Adipose tissue (tissue), 3 donors: ENCODE measurements around the gene GFER. TPM values are rescaled to one million over a fixed set of nuclear protein-coding genes. Genes with fewer than 3 reads are reported as not detected.

Experiments used
- H3K27ac ChIP-seq: one replicate; pipeline ENCODE4 v1.5.1; 2013; ENCODE audit warnings: low read depth, low read length
- WGBS, 3 donors: extraction: QIAGEN DNeasy Blood & Tissue Kit; methylation state at CpG; one replicate each; pipeline ENCODE4 v1.1.7; 2013; 5-methylcytosine and 5-hydroxymethylcytosine counted together
- polyA plus RNA-seq, 3 donors: library from polyadenylated mRNA; stranded (reverse); fragments of 200-250 nt; gene quantifications; one replicate each; pipeline ENCODE4 v1.2.3, GENCODE V29; 2013
- donor health status: healthy with polysubstance abuse.
- donor health status: Bipolar disorder and iron deficiency.
- donor health status: healthy.

GFER gene
- polyA plus RNA-seq, 3 donors = 21.0 to 40.4 (median 30.8) TPM

- WGBS, 3 donors = 55 to 75% (median 59%) methylated on average over 9 to 11 of the region's 11 CpGs
- H3K27ac ChIP-seq = no peak overlapping the region
These were observed 47.1 kb downstream of the GFER start for GRCh38 chr16:2031081-2031577.

- peak overlapping the region; percentile 76 for H3K27ac ChIP-seq
- 47 to 81% (median 57%) methylated on average over 15 of the region's 15 CpGs for WGBS, 3 donors
These were observed 48.5 kb downstream of the GFER start for GRCh38 chr16:2032285-2033056.

- H3K27ac ChIP-seq = peak overlapping the region; percentile 76
- 9 to 41% (median 16%) methylated on average over 33 to 37 of the region's 37 CpGs for WGBS, 3 donors
These were observed 49.3 kb downstream of the GFER start for GRCh38 chr16:2033057-2033908.

GRCh38 chr16:2033909-2034695 lies 50.1 kb downstream of the GFER start:
- WGBS, 3 donors = 38 to 74% (median 40%) methylated on average over 13 to 16 of the region's 32 CpGs

GRCh38 chr16:2034696-2035430 lies 50.9 kb downstream of the GFER start:
- WGBS, 3 donors = 58 to 78% (median 65%) methylated on average over 14 to 17 of the region's 17 CpGs
- peak overlapping the region; percentile 57 for H3K27ac ChIP-seq

More at GRCh38 chr16:2033909-2034695, 50.1 kb downstream of the GFER start:
- peak overlapping the region; percentile 75 for H3K27ac ChIP-seq

GRCh38 chr16:2035431-2036199 lies 51.6 kb downstream of the GFER start:
- H3K27ac ChIP-seq = peak overlapping the region; percentile 57
- 32 to 48% (median 42%) methylated on average over 29 to 34 of the region's 34 CpGs for WGBS, 3 donors

GRCh38 chr16:2036200-2036966 lies 52.4 kb downstream of the GFER start:
- H3K27ac ChIP-seq = no peak overlapping the region
- WGBS, 3 donors = 83 to 88% (median 85%) methylated on average over 43 to 47 of the region's 47 CpGs

GRCh38 chr16:2037115-2037514 lies 53.1 kb downstream of the GFER start:
- no peak overlapping the region for H3K27ac ChIP-seq
- WGBS, 3 donors = 90 to 91% (median 90%) methylated on average over 15 of the region's 15 CpGs

Other genes with a start within 250 kb of the GFER start
- gene NME3, start 212.7 kb upstream of the GFER start, polyA plus RNA-seq = 10 to 100 TPM; 60.5 to 88.3 (median 79.7) TPM
- 1 to 10 TPM; 4.6 to 8.0 (median 7.7) TPM for gene EME2, start 211.4 kb upstream of the GFER start, polyA plus RNA-seq
- gene MRPS34, start 211.1 kb upstream of the GFER start, polyA plus RNA-seq = 100 to 1,000 TPM in 2 of 3 donors, 10 to 100 TPM in 1; 71.0 to 120 (median 108) TPM
- 10 to 100 TPM; 73.8 to 87.2 (median 76.2) TPM for gene SPSB3, start 201.6 kb upstream of the GFER start, polyA plus RNA-seq
- 10 to 100 TPM; 53.8 to 71.8 (median 59.2) TPM for gene NUBP2, start 201.2 kb upstream of the GFER start, polyA plus RNA-seq
- gene IGFALS, start 190.5 kb upstream of the GFER start, polyA plus RNA-seq = 1 to 10 TPM in 2 of 3 donors, under 1 TPM in 1; 0.45 to 1.5 (median 1.4) TPM
- gene HAGH, start 157.4 kb upstream of the GFER start, polyA plus RNA-seq = 100 to 1,000 TPM in 1 of 3 donors, 10 to 100 TPM in 2; 63.9 to 121 (median 71.3) TPM
- 10 to 100 TPM; 16.0 to 28.5 (median 21.1) TPM for gene FAHD1, start 157.0 kb upstream of the GFER start, polyA plus RNA-seq
- under 1 TPM in 2 of 3 donors, not detected in 1; 0.03 to 0.07 TPM for gene MEIOB, start 112.0 kb upstream of the GFER start, polyA plus RNA-seq
- gene HS3ST6, start 65.8 kb upstream of the GFER start, polyA plus RNA-seq = under 1 TPM in 1 of 3 donors, not detected in 2; 0.56 TPM
- 100 to 1,000 TPM in 1 of 3 donors, 10 to 100 TPM in 2; 74.0 to 108 (median 85.5) TPM for gene MSRB1, start 41.0 kb upstream of the GFER start, polyA plus RNA-seq
- 1 to 10 TPM in 1 of 3 donors, under 1 TPM in 1, not detected in 1; 0.03 to 1.2 TPM for gene RPL3L, start 29.5 kb upstream of the GFER start, polyA plus RNA-seq
- gene NDUFB10, start 24.7 kb upstream of the GFER start, polyA plus RNA-seq = 100 to 1,000 TPM; 146 to 274 (median 190) TPM
- 1,000 to 10,000 TPM; 3,105 to 3,328 (median 3,324) TPM for gene RPS2, start 19.4 kb upstream of the GFER start, polyA plus RNA-seq
- under 1 TPM in 1 of 3 donors, not detected in 2; 0.13 TPM for gene RNF151, start 17.3 kb upstream of the GFER start, polyA plus RNA-seq
- 10 to 100 TPM; 30.5 to 41.8 (median 41.6) TPM for gene TBL3, start 12.1 kb upstream of the GFER start, polyA plus RNA-seq
- under 1 TPM in 2 of 3 donors, not detected in 1; 0.15 to 0.67 TPM for gene NOXO1, start 2.7 kb upstream of the GFER start, polyA plus RNA-seq
- gene SYNGR3, start 5.8 kb downstream of the GFER start, polyA plus RNA-seq = under 1 TPM in 2 of 3 donors, not detected in 1; 0.24 to 0.43 TPM
- 10 to 100 TPM; 24.1 to 45.6 (median 42.5) TPM for gene ZNF598, start 25.6 kb downstream of the GFER start, polyA plus RNA-seq
- under 1 TPM in 2 of 3 donors, not detected in 1; 0.54 to 0.68 TPM for gene NPW, start 35.6 kb downstream of the GFER start, polyA plus RNA-seq
- 100 to 1,000 TPM in 2 of 3 donors, 10 to 100 TPM in 1; 28.8 to 317 (median 232) TPM for gene NHERF2, start 42.7 kb downstream of the GFER start, polyA plus RNA-seq
- gene NTHL1, start 63.6 kb downstream of the GFER start, polyA plus RNA-seq = 10 to 100 TPM; 12.1 to 23.3 (median 14.5) TPM
- 10 to 100 TPM; 39.6 to 60.5 (median 46.8) TPM for gene TSC2, start 63.8 kb downstream of the GFER start, polyA plus RNA-seq
- gene PKD1, start 151.7 kb downstream of the GFER start, polyA plus RNA-seq = 10 to 100 TPM; 36.9 to 89.6 (median 83.7) TPM
- gene RAB26, start 164.4 kb downstream of the GFER start, polyA plus RNA-seq = 10 to 100 TPM in 1 of 3 donors, 1 to 10 TPM in 2; 1.4 to 24.8 (median 1.9) TPM
- 10 to 100 TPM; 24.3 to 42.1 (median 42.0) TPM for gene TRAF7, start 171.6 kb downstream of the GFER start, polyA plus RNA-seq
- under 1 TPM; 0.22 to 0.35 (median 0.30) TPM for gene CASKIN1, start 212.4 kb downstream of the GFER start, polyA plus RNA-seq
- gene MLST8, start 221.3 kb downstream of the GFER start, polyA plus RNA-seq = 10 to 100 TPM; 53.8 to 56.0 (median 53.9) TPM
- 1 to 10 TPM; 3.3 to 9.9 (median 9.2) TPM for gene BRICD5, start 226.7 kb downstream of the GFER start, polyA plus RNA-seq
- gene PGP, start 230.6 kb downstream of the GFER start, polyA plus RNA-seq = 10 to 100 TPM in 2 of 3 donors, 1 to 10 TPM in 1; 3.8 to 12.6 (median 10.7) TPM
- gene E4F1, start 239.4 kb downstream of the GFER start, polyA plus RNA-seq = 10 to 100 TPM; 11.6 to 19.3 (median 16.1) TPM